Right lobe of liver (tissue), 6 donors: ENCODE data around the gene PRKACA. TPM values are rescaled to one million over a fixed set of nuclear protein-coding genes. Genes with fewer than 3 reads are reported as not detected.

Experiments
- ATAC-seq, 4 donors: fragments of 200-7000 bp; cut with Tn5 transposase; one replicate each; pipeline ENCODE4 v1.9.1; 2020; ENCODE audit warnings: mild to moderate bottlenecking in 4 of 4, moderate library complexity in 4 of 4
- DNase-seq, 3 donors: peaks; one replicate each; pipeline ENCODE4 v3.0.0-alpha.2; 2020
- H3K27ac ChIP-seq, 3 donors: fragments of 200-600 bp; one replicate each; pipeline ENCODE4 v1.8.0; 2022
- H3K27me3 ChIP-seq, 2 donors: fragments of 200-600 bp; one replicate each; pipeline ENCODE4 v1.8.0; 2022
- H3K36me3 ChIP-seq, 4 donors: fragments of 200-600 bp; sonication (generic) in 1 of 4; one replicate each; pipeline versions ENCODE4 v1.5.1 to v1.8.0; 2017 to 2022; ENCODE audit warnings: control low read depth in 1 of 4
- H3K4me1 ChIP-seq, 4 donors: fragments of 200-600 bp; sonication (generic) in 1 of 4; one replicate each; pipeline versions ENCODE4 v1.5.1 to v1.8.0; 2017 to 2022; ENCODE audit warnings: control low read depth in 1 of 4
- H3K4me3 ChIP-seq, 3 donors: fragments of 200-600 bp; one replicate each; pipeline ENCODE4 v1.8.0; 2022
- H3K9me3 ChIP-seq, 4 donors: fragments of 200-600 bp; sonication (generic) in 1 of 4; one replicate each; pipeline versions ENCODE4 v1.5.1 to v1.8.0; 2017 to 2022; ENCODE audit warnings: control low read depth in 1 of 4
- POLR2A ChIP-seq: fragments of 450-650 bp; IDR thresholded peaks from one replicate; pipeline ENCODE4 v1.6.1; 2017; ENCODE audit warnings: antibody characterized with exemption, mild to moderate bottlenecking
- WGBS: methylation state at CpG from one replicate; pipeline ENCODE4 v1.1.6; 2018; ENCODE audit warnings: low coverage, low lambda C conversion rate; ENCODE audit not compliant: insufficient coverage; ENCODE audit errors: missing lambda C conversion rate; 5-methylcytosine and 5-hydroxymethylcytosine counted together
- intact Hi-C, 2 donors: fragments of 100-400 bp; cut with DNase I; formaldehyde crosslinking; loops; one replicate each; pipeline versions ENCODE4 v1.11.2 to v1.14.1; 2022
- total RNA-seq, 6 experiments: library from RNA; depleted of rRNA in 2 of 6; stranded (reverse); fragments of >200 nt in 2 of 6; fragmentation: NEBNext Ultra II Directional in 3 of 6; extraction: Animal tissue kit (Norgen Biotek cat#: 25700) in 3 of 6; gene quantifications; one replicate each; pipeline versions ENCODE4 v1.1.0 to v1.2.4, GENCODE V29; 2016 to 2023
- TF ChIP-seq, protein P1 (sequence below), 4 donors: fragments of 200-600 bp in 3 of 4; fragments of 450-650 bp in 1 of 4; IDR thresholded peaks; one replicate each; pipeline versions ENCODE4 v1.5.1 to v1.8.0; 2016 to 2022; ENCODE audit warnings: antibody characterized with exemption in 4 of 4, mild to moderate bottlenecking in 2 of 4
- donor health status: DM: no; HTN: yes; CAD: no.
- donor health status: DM: no; HTN: no; CAD: no.
- donor health status: DM: no; HTN: no; CAD: no.
- donor health status: DM: no; HTN: yes; CAD: no.
- donor health status: DM: no; HTN: yes; CAD: no.

Gene PRKACA
- total RNA-seq, 6 experiments from 2014 or later, result 54.8 to 87.5 (median 63.1) TPM

DNA sequence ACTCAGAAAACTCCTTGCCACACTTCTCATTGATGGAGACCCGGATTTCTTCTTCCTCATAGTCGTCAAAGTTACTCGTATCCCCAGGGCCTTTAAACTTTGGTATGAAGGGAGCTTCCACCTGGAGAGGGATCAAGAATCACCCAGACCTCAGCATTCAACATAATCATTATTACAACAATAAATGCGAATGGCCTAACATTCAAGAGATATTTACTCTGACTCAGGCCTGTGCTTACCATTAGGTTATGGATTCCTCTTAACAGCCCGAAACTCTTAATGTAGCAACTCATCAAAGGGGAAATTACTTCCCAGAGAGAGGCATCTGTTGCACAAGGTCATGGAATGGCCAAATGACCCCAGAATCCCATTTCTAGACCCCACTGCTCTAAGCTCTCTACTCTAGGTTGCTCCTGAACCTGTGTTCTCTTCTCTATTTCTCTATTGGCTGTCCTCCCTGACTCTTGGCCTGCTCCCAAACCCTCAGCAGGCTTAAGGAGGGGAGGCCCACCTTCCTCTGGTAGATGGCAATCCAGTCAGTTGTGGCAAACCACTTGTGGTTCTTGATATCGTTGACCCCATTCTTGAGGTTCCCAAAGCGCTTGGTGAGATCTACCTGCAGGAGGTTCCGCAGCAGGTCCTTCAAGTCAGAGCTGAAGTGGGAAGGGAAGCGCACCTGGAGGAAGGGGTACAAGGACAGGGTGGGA lies 24.3 kb downstream of the PRKACA start:
- 92% methylated on average over 8 of the region's 9 CpGs for WGBS
- H3K36me3 ChIP-seq, result peaks cover 0 to 25% (median 2%) of the 10 kb centered on the region in 4 donors
- ATAC-seq (no peak), DNase-seq (no peak)
- intact Hi-C loops, result no loop called here
- no peak for TF ChIP-seq POLR2A
- TF ChIP-seq, protein P1, sequence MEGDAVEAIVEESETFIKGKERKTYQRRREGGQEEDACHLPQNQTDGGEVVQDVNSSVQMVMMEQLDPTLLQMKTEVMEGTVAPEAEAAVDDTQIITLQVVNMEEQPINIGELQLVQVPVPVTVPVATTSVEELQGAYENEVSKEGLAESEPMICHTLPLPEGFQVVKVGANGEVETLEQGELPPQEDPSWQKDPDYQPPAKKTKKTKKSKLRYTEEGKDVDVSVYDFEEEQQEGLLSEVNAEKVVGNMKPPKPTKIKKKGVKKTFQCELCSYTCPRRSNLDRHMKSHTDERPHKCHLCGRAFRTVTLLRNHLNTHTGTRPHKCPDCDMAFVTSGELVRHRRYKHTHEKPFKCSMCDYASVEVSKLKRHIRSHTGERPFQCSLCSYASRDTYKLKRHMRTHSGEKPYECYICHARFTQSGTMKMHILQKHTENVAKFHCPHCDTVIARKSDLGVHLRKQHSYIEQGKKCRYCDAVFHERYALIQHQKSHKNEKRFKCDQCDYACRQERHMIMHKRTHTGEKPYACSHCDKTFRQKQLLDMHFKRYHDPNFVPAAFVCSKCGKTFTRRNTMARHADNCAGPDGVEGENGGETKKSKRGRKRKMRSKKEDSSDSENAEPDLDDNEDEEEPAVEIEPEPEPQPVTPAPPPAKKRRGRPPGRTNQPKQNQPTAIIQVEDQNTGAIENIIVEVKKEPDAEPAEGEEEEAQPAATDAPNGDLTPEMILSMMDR (IDR thresholded peaks at IDR 0.05), result no peak
- no peak overlapping the region for H3K27ac ChIP-seq
- no peak overlapping the region for H3K4me3 ChIP-seq
- H3K27me3 ChIP-seq, result no peaks in the 10 kb centered on the region
- peaks cover 0 to 4% (median 0%) of the 10 kb centered on the region in 4 donors for H3K9me3 ChIP-seq
- H3K4me1 ChIP-seq, result no peaks in the 10 kb centered on the region

DNA sequence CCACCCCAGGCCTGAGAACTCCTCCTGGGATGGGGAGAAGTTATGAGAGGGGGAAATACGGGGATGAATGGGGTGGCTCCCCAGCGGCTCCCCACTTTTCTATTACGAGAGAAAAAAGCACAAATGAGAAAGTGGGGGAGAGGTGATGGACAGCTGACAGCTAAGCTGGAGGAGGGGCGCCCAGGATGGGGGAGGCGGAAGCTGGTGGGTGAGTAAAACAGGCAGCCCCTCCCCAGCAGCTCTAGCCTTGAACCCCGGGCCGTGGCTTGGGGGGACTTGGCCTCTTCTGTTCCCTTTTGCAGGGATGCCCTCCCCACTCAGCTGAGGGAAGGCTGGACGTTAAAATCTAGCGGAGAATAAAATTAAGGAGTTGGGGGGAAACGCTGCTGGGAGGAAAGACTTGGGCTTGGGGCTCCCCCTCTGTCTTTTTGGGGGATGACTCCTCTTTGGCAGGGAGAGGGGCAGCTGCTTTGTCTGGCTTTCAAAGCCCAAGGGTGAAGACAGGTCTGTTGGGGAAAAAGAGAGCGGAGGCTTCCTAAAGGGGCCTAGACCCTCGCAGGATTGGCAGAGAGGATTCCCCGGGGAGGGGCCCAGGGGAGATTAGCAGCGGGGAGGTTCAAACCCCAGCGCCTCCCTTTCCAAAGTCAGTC lies 25.6 kb downstream of the PRKACA start:
- Histone ChIP-seq H3K27me3 (no peaks in the 10 kb centered on the region), H3K4me1 (no peaks in the 10 kb centered on the region), H3K9me3 (peaks cover 0 to 4% (median 0%) of the 10 kb centered on the region in 4 donors), H3K4me3 (peak overlapping the region; percentile 70 to 83 (median 75)), H3K27ac (peak overlapping the region; percentile 79 to 94 (median 86)), H3K36me3 (peaks cover 0 to 13% (median under 1%) of the 10 kb centered on the region in 4 donors)
- 30% methylated on average over 14 of the region's 15 CpGs for WGBS
- peak in 1 of 4 donors; percentile 1 for ATAC-seq
- no peak for TF ChIP-seq POLR2A
- TF ChIP-seq, protein P1 (IDR thresholded peaks at IDR 0.05), result no peak
- DNase-seq, result peak in 1 of 3 donors; percentile 53
- intact Hi-C loops, result no loop called here

DNA sequence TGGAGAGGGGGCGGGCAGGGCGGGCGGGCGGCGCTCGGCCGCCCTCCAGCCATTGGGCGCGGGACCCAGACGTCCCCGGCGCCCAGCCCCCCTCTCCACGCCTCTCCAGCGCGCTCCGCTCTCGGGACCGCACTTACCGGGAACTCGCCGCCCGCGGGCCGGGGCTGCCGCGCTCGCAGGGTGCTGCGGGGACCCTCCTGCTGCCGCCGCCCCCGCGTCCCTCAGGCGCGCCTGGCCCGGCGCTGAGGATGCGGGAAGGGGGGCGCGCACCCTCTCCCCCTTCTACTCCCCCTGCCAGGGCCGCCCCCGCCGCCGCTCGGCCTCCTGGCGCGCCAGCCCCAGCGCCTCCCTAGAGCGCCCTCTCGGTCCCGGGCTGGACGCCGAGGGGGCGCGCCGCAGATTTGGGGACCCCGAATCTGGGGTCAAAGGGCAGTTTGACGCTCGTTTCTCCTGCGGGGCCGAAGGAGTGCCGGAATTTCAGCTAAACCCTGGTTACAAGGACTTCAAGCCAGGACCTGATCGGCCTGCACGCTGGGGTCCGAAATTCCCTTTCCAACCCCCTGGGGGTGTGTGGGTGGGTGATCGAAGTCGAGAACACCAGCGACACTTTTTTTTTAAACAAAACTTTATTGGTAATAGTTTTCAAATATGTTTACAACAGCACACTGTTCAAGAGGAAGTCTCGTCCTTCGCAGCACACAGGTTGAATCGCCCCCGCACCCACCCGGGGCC lies 26.3 kb downstream of the PRKACA start:
- Histone ChIP-seq H3K9me3 (peaks cover 0 to 4% (median 0%) of the 10 kb centered on the region in 4 donors), H3K27me3 (no peaks in the 10 kb centered on the region), H3K4me1 (no peaks in the 10 kb centered on the region), H3K27ac (peak overlapping the region; percentile 79 to 94 (median 86)), H3K4me3 (peak overlapping the region; percentile 70 to 83 (median 75)), H3K36me3 (peaks cover 0 to 7% (median under 1%) of the 10 kb centered on the region in 4 donors)
- peak; percentile 80 to 92 (median 84) for ATAC-seq
- intact Hi-C loops, result no loop called here
- 0% methylated on average over 17 of the region's 72 CpGs for WGBS
- DNase-seq, result peak in 2 of 3 donors; percentile 87 to 88
- TF ChIP-seq, protein P1 (IDR thresholded peaks at IDR 0.05), result peak in 3 of 4 donors; percentile 12 to 31 (median 18)
- TF ChIP-seq POLR2A, result peak; percentile 96

DNA sequence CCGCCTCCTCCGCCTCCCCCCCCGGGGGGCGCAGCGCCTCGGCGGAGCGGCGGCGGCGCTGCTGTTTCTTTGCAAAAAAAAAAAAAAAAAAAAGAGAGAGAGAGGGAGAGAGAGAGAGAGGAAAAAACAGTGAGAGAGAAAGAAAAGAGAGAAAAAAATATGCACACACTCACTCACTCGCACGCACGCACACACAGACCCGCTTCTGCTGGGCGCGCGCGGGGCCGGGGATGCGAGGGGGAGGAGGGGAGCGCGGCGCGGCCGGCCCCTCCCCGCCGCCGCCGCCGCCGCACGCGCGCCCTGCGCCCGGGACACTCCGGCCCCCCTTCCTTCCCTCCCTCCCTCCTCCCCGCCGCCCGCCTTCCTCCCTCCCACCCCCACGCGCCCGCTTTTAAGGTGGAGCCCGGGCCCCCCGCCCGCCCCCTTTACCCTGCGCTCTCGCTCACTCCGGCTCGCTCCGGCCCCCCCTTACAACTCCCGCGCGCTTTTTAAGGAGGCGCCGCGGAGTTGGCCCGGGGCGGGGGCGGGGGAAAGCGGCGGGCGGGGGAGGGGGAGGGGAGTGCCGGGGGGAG lies 27.0 kb downstream of the PRKACA start, which contains the start of gene SAMD1:
Gene SAMD1, minus strand, starts transcription at position 243 of the 572 bp plus-strand sequence.
- ATAC-seq (peak; percentile 63 to 75 (median 66)), DNase-seq (peak; percentile 92 to 94 (median 92))
- TF ChIP-seq, protein P1 (IDR thresholded peaks at IDR 0.05), result no peak
- TF ChIP-seq POLR2A, result no peak
- Histone ChIP-seq H3K9me3 (peaks cover 0 to 4% (median 0%) of the 10 kb centered on the region in 4 donors), H3K4me1 (peaks cover 0 to 3% (median 0%) of the 10 kb centered on the region in 4 donors), H3K4me3 (peak within 1 kb of the TSS; percentile 70 to 83 (median 75)), H3K27me3 (no peaks in the 10 kb centered on the region), H3K36me3 (peaks cover 0 to 5% (median under 1%) of the 10 kb centered on the region in 4 donors), H3K27ac (peak within 1 kb of the TSS; percentile 79 to 94 (median 86))
- intact Hi-C loops, result no loop called here
- 0% methylated on average over 12 of the region's 65 CpGs for WGBS
